HL-60 (cell line): ENCODE measurements around the gene LAMTOR3.

Experiments used
- DNase-seq, 2 experiments: peaks; one replicate each; pipeline ENCODE4 v3.0.0-alpha.2; 2010 to 2020; ENCODE audit warnings: low read depth in 1 of 2, low spot score in 1 of 2
- H3K27ac ChIP-seq: fragments of 250-450 bp; sonication (Bioruptor Pico); replicated peaks from 2 replicates; pipeline ENCODE4 v1.5.1; 2020; ENCODE audit warnings: mild to moderate bottlenecking, moderate library complexity
- H3K27me3 ChIP-seq: fragments of 250-450 bp; sonication (Bioruptor Pico); 2 replicates; pipeline ENCODE4 v1.5.1; 2021; ENCODE audit warnings: mild to moderate bottlenecking, moderate library complexity; ENCODE audit not compliant: insufficient read depth, poor library complexity, severe bottlenecking
- H3K4me3 ChIP-seq: replicated peaks from 2 replicates; pipeline ENCODE4 v1.5.1; 2011; ENCODE audit warnings: mild to moderate bottlenecking, control low read depth, low read length; ENCODE audit not compliant: insufficient read depth
- CTCF ChIP-seq: IDR thresholded peaks from one replicate; pipeline ENCODE4 v1.5.1; 2011; ENCODE audit warnings: low read length, control low read depth, inconsistent platforms; ENCODE audit not compliant: insufficient read depth
- GABPA ChIP-seq: IDR thresholded peaks from 2 replicates; pipeline ENCODE4 v1.6.1; 2012; ENCODE audit warnings: low read depth
- POLR2AphosphoS5 ChIP-seq: IDR thresholded peaks from 2 replicates; pipeline ENCODE4 v1.6.1; 2012; ENCODE audit warnings: low read depth
- REST ChIP-seq: IDR thresholded peaks from 2 replicates; pipeline ENCODE4 v1.6.1; 2012; ENCODE audit warnings: low read depth; ENCODE audit not compliant: insufficient replicate concordance
- SPI1 ChIP-seq: IDR thresholded peaks from 2 replicates; pipeline ENCODE4 v1.6.1; 2012; ENCODE audit warnings: low read depth, mild to moderate bottlenecking, borderline replicate concordance

LAMTOR3 gene

GRCh38 chr4:99845179-99845578 lies 49.0 kb downstream of the LAMTOR3 start:
- no peak for DNase-seq
- TF ChIP-seq GABPA (no peak), REST (no peak), SPI1 (no peak), CTCF (no peak), POLR2AphosphoS5 (no peak)
- Histone ChIP-seq H3K27me3 (no peaks in the 10 kb centered on the region), H3K4me3 (no peak overlapping the region), H3K27ac (no peak overlapping the region)

- no peak overlapping the region for H3K4me3 ChIP-seq
- DNase-seq: no peak
- no peaks in the 10 kb centered on the region for H3K27me3 ChIP-seq
- TF ChIP-seq GABPA (no peak), SPI1 (no peak), CTCF (no peak), REST (no peak), POLR2AphosphoS5 (no peak)
- H3K27ac ChIP-seq: no peak overlapping the region
Measured at GRCh38 chr4:99844048-99844447, 50.2 kb downstream of the LAMTOR3 start.

- DNase-seq: no peak
- no peak for TF ChIP-seq POLR2AphosphoS5
- TF ChIP-seq CTCF: no peak
- TF ChIP-seq GABPA: no peak
- no peak for TF ChIP-seq SPI1
- TF ChIP-seq REST: no peak
- H3K27me3 ChIP-seq: no peaks in the 10 kb centered on the region
- no peak overlapping the region for H3K27ac ChIP-seq
- no peak overlapping the region for H3K4me3 ChIP-seq
Measured at GRCh38 chr4:99843413-99843812, 50.8 kb downstream of the LAMTOR3 start.
